Measurements from ENCODE around the gene RNF182. TPM values are rescaled to one million over a fixed set of nuclear protein-coding genes. Genes with fewer than 3 reads are reported as not detected.

Gene RNF182
- total and polyA plus RNA-seq, 9 of the 15 experiments (the other 6 are each of a cell fraction or from before 2014, with no cell fraction given): 12.8 to 22.8 (median 17.5) TPM

DNA sequence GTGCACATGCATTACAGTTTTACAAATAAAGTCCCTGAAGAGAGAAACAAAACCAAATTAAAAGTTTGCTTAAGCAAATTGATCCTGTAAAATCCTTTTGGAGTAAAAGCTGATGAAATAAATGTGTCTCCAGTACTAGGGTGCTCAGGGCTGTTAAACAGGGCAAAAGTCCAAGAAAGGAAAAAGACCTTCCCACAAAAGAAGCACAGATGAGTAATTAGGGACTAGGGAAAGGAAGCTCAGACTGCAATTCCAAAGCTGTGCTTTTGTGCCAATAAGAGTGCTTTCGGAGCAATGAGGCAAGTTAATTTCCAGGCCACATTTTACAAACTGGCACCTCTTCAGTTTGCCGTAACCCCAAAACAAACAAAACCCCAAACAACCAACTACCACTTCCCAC is 10.4 kb upstream of the RNF182 start:
- Histone ChIP-seq H3K27ac (ENCODE audit: extremely low read depth, low read depth, low read length) (no peak overlapping the region), H3K4me3 (no peak overlapping the region), H3K4me2 (ENCODE audit: insufficient read depth, low read length) (no peak overlapping the region), H3K4me1 (replicated peaks in 1 of 2; ENCODE audit: control insufficient read depth in 2 of 2, insufficient read depth in 2 of 2, low read length in 2 of 2) (peaks cover 21 to 60% of the 10 kb centered on the region in 2 experiments), H3K79me2 (ENCODE audit: control insufficient read depth, insufficient read depth, low read length) (no peaks in the 10 kb centered on the region), H3K36me3 (ENCODE audit: control insufficient read depth, insufficient read depth, low read length) (no peaks in the 10 kb centered on the region), H3K9ac (ENCODE audit: insufficient read depth in 1 of 2, low read depth in 2 of 2, low read length in 2 of 2) (no peak overlapping the region), H3K9me1 (ENCODE audit: control insufficient read depth, insufficient read depth, low read length) (no peaks in the 10 kb centered on the region), H4K20me1 (replicated peaks; ENCODE audit: control insufficient read depth, insufficient read depth, low read length) (no peaks in the 10 kb centered on the region), H3K27me3 (ENCODE audit: control insufficient read depth in 2 of 2, insufficient read depth in 2 of 2, low read length in 2 of 2) (no peaks in the 10 kb centered on the region), H2AFZ (ENCODE audit: low read depth, low read length) (peak overlapping the region; percentile 49), H3K9me3 (replicated peaks; ENCODE audit: control insufficient read depth, insufficient read depth, low read depth, low read length) (no peaks in the 10 kb centered on the region)
- FAIRE-seq: no peak
- WGBS (ENCODE audit: insufficient coverage, low coverage, missing lambda C conversion rate): 68% methylated on average over 2 of the region's 2 CpGs
- DNase-seq (ENCODE audit: extremely low read depth in 1 of 4, low spot score in 3 of 4): no peak
- ATAC-seq: no peak
- in situ Hi-C loops (cut with MboI): loop anchor here (5.0 kb wide), 1 partner anchor 148 kb away; no protein-coding TSS in a partner anchor
- ChIA-PET POLR2A (interaction anchor here (1.5 to 3.8 kb wide), 3 partner anchors 9 to 143 kb away, joined by 3 to 34 read pairs (median 4); partner anchors contain the start of gene RNF182), CTCF (ENCODE audit: low intra/inter-chr PET ratio) (no interaction called here)
- intact Hi-C loops (cut with micrococcal nuclease): no loop called here
- TF ChIP-seq HOXB6 (CRISPR knock-in tag; IDR thresholded peaks at IDR 0.05; ENCODE audit: borderline replicate concordance): no peak
- TF ChIP-seq ZNF785 (CRISPR knock-in tag; IDR thresholded peaks at IDR 0.05): no peak
- TF ChIP-seq, protein P1, sequence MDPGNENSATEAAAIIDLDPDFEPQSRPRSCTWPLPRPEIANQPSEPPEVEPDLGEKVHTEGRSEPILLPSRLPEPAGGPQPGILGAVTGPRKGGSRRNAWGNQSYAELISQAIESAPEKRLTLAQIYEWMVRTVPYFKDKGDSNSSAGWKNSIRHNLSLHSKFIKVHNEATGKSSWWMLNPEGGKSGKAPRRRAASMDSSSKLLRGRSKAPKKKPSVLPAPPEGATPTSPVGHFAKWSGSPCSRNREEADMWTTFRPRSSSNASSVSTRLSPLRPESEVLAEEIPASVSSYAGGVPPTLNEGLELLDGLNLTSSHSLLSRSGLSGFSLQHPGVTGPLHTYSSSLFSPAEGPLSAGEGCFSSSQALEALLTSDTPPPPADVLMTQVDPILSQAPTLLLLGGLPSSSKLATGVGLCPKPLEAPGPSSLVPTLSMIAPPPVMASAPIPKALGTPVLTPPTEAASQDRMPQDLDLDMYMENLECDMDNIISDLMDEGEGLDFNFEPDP (CRISPR knock-in tag; IDR thresholded peaks at IDR 0.05): no peak
- TF ChIP-seq, protein P2, sequence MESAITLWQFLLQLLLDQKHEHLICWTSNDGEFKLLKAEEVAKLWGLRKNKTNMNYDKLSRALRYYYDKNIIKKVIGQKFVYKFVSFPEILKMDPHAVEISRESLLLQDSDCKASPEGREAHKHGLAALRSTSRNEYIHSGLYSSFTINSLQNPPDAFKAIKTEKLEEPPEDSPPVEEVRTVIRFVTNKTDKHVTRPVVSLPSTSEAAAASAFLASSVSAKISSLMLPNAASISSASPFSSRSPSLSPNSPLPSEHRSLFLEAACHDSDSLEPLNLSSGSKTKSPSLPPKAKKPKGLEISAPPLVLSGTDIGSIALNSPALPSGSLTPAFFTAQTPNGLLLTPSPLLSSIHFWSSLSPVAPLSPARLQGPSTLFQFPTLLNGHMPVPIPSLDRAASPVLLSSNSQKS (CRISPR knock-in tag; IDR thresholded peaks at IDR 0.05): no peak
- TF ChIP-seq TRIM28 (IDR thresholded peaks at IDR 0.05): no peak
- TF ChIP-seq PCBP1 (IDR thresholded peaks at IDR 0.05; ENCODE audit: low read depth, low read length, poor library complexity, severe bottlenecking): no peak
- no peak for TF ChIP-seq ZNF584 (CRISPR knock-in tag; IDR thresholded peaks at IDR 0.05; ENCODE audit: low read depth)
- TF ChIP-seq NBN (IDR thresholded peaks at IDR 0.05; ENCODE audit: low read depth): no peak
- BruUV-seq (replicated peaks): no TSS peak
